SIG-M5 treated with dmso at 0.1 percent for 504 hours (cell line): ENCODE data around the gene ABCB4.

Source experiments
- DNase-seq: peaks from one replicate; lab custom pipeline; 2025; ENCODE audit not compliant: unreplicated experiment; lab: John Stamatoyannopoulos, UW

The ABCB4 gene

GRCh38 chr7:87475359-87476178, at the start of gene ABCB4:
Gene ABCB4 (minus strand): TSS chr7:87475680. CDS start chr7:87475465, 215 bp downstream.
- no peak for DNase-seq

GRCh38 chr7:87518735-87519134, 43.3 kb upstream of the ABCB4 start:
- no peak for DNase-seq

- DNase-seq, result no peak
Observed at GRCh38 chr7:87517891-87518290, 42.4 kb upstream of the ABCB4 start.

GRCh38 chr7:87517136-87517815, 41.8 kb upstream of the ABCB4 start:
- peak; percentile 20 for DNase-seq

- DNase-seq, result no peak
Observed at GRCh38 chr7:87513735-87514335, 38.4 kb upstream of the ABCB4 start.

GRCh38 chr7:87512906-87513305, 37.4 kb upstream of the ABCB4 start:
- no peak for DNase-seq

- no peak for DNase-seq
Observed at GRCh38 chr7:87511510-87511909, 36.0 kb upstream of the ABCB4 start.

GRCh38 chr7:87510411-87510875, 35.0 kb upstream of the ABCB4 start:
- DNase-seq, result no peak

GRCh38 chr7:87507446-87507845, 32.0 kb upstream of the ABCB4 start:
- DNase-seq, result no peak

GRCh38 chr7:87506246-87507180, 31.0 kb upstream of the ABCB4 start:
- no peak for DNase-seq

GRCh38 chr7:87505557-87506245, 30.2 kb upstream of the ABCB4 start:
- DNase-seq, result no peak

GRCh38 chr7:87505122-87505521, 29.6 kb upstream of the ABCB4 start:
- DNase-seq, result no peak

GRCh38 chr7:87499494-87499893, 24.0 kb upstream of the ABCB4 start:
- no peak for DNase-seq

- DNase-seq, result no peak
Observed at GRCh38 chr7:87498893-87499292, 23.4 kb upstream of the ABCB4 start.

- no peak for DNase-seq
Observed at GRCh38 chr7:87497482-87497881, 22.0 kb upstream of the ABCB4 start.

- no peak for DNase-seq
Observed at GRCh38 chr7:87495366-87495765, 19.9 kb upstream of the ABCB4 start.

GRCh38 chr7:87494454-87494853, 19.0 kb upstream of the ABCB4 start:
- no peak for DNase-seq

- no peak for DNase-seq
Observed at GRCh38 chr7:87483131-87483530, 7.7 kb upstream of the ABCB4 start.

- DNase-seq, result no peak
Observed at GRCh38 chr7:87482115-87482514, 6.6 kb upstream of the ABCB4 start.

GRCh38 chr7:87480386-87480785, 4.9 kb upstream of the ABCB4 start:
- no peak for DNase-seq
